ENCODE data around the gene PHACTR3.

PHACTR3 gene

DNA sequence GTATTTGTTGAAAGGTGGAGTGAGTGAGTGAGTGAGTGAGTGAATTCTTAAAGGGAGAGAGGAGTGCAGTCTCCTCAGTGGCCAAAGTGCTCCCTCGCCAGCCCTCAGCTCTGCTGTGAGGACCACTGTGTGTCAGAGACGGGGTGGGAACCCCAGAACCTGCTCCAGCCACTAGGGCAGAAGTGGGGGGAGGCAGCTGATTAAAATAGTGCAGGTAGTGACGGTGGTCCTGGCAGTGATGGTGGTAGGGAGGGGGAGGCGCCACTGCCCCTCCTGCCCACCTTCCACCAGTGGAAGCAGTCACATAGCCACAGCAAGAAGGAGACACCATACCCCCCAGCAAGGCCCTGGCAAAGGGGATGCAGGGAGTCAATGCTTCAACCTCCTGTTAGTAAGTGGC, 133.5 kb downstream of the PHACTR3 start:
- H2AK5ac ChIP-seq (ENCODE audit: low read length) = no peak overlapping the region
- no peak overlapping the region for H3K9ac ChIP-seq (ENCODE audit: low read length)
- no peak overlapping the region for H2BK120ac ChIP-seq (ENCODE audit: insufficient read depth, low read length, poor library complexity)
- no peaks in the 10 kb centered on the region for H3K36me3 ChIP-seq (ENCODE audit: control insufficient read depth in 1 of 2, insufficient read depth in 2 of 2, low read length in 2 of 2)
- no peak overlapping the region for H3K14ac ChIP-seq (ENCODE audit: low read length)
- H4K8ac ChIP-seq (ENCODE audit: low read depth, low read length) = no peak overlapping the region
- no peak overlapping the region for H2BK12ac ChIP-seq (ENCODE audit: low read length)
- H3K9me3 ChIP-seq (ENCODE audit: insufficient read depth, low read depth, low read length) = peaks cover 53% of the 10 kb centered on the region
- no peak overlapping the region for H3K4me2 ChIP-seq (ENCODE audit: low read length)
- no peak overlapping the region for H3K4ac ChIP-seq (ENCODE audit: low read depth, low read length)
- no peaks in the 10 kb centered on the region for H3K79me2 ChIP-seq (ENCODE audit: control insufficient read depth, insufficient read depth, low read length, poor library complexity)
- no CpG with 5 or more reads among the region's 4 CpGs for WGBS (ENCODE audit: extremely low coverage, insufficient coverage, insufficient read length)
- no peak overlapping the region for H4K91ac ChIP-seq (ENCODE audit: low read depth, low read length)
- no peaks in the 10 kb centered on the region for H3K79me1 ChIP-seq (ENCODE audit: low read length)
- H3K4me3 ChIP-seq (ENCODE audit: low read depth, low read length) = no peak overlapping the region
- H2BK5ac ChIP-seq (ENCODE audit: low read depth, low read length, poor library complexity) = no peak overlapping the region
- H3K27ac ChIP-seq (ENCODE audit: low read depth, low read length) = no peak overlapping the region
- H3K27me3 ChIP-seq (ENCODE audit: insufficient read depth, low read length) = no peaks in the 10 kb centered on the region
- H4K12ac ChIP-seq (ENCODE audit: low read depth, low read length) = no peak overlapping the region
- DNase-seq = no peak
- H2AFZ ChIP-seq (ENCODE audit: insufficient read depth, low read length, poor library complexity) = no peak overlapping the region
- no peak overlapping the region for H3K23ac ChIP-seq (ENCODE audit: low read length)
- H3K18ac ChIP-seq (ENCODE audit: low read length) = no peak overlapping the region
- no peaks in the 10 kb centered on the region for H3K4me1 ChIP-seq (ENCODE audit: control insufficient read depth in 1 of 2, insufficient read depth in 2 of 2, low read length in 2 of 2)

GRCh38 chr20:59738851-59739250, 134.5 kb downstream of the PHACTR3 start:
- Histone ChIP-seq H4K8ac (ENCODE audit: low read depth, low read length) (no peak overlapping the region), H3K27me3 (ENCODE audit: insufficient read depth, low read length) (no peaks in the 10 kb centered on the region), H3K4ac (ENCODE audit: low read depth, low read length) (no peak overlapping the region), H3K36me3 (ENCODE audit: control insufficient read depth in 1 of 2, insufficient read depth in 2 of 2, low read length in 2 of 2) (no peaks in the 10 kb centered on the region), H3K4me2 (ENCODE audit: low read length) (no peak overlapping the region), H2AFZ (ENCODE audit: insufficient read depth, low read length, poor library complexity) (no peak overlapping the region), H3K9ac (ENCODE audit: low read length) (no peak overlapping the region), H4K12ac (ENCODE audit: low read depth, low read length) (no peak overlapping the region), H3K27ac (ENCODE audit: low read depth, low read length) (no peak overlapping the region), H3K79me2 (ENCODE audit: control insufficient read depth, insufficient read depth, low read length, poor library complexity) (no peaks in the 10 kb centered on the region), H3K14ac (ENCODE audit: low read length) (no peak overlapping the region), H2BK120ac (ENCODE audit: insufficient read depth, low read length, poor library complexity) (no peak overlapping the region), H3K79me1 (ENCODE audit: low read length) (no peaks in the 10 kb centered on the region), H3K4me3 (ENCODE audit: low read depth, low read length) (no peak overlapping the region), H2AK5ac (ENCODE audit: low read length) (no peak overlapping the region), H3K23ac (ENCODE audit: low read length) (no peak overlapping the region), H3K9me3 (ENCODE audit: insufficient read depth, low read depth, low read length) (peaks cover 51% of the 10 kb centered on the region), H2BK5ac (ENCODE audit: low read depth, low read length, poor library complexity) (no peak overlapping the region), H3K18ac (ENCODE audit: low read length) (no peak overlapping the region), H3K4me1 (ENCODE audit: control insufficient read depth in 1 of 2, insufficient read depth in 2 of 2, low read length in 2 of 2) (no peaks in the 10 kb centered on the region), H2BK12ac (ENCODE audit: low read length) (no peak overlapping the region), H4K91ac (ENCODE audit: low read depth, low read length) (no peak overlapping the region)
- DNase-seq = no peak
- WGBS (ENCODE audit: extremely low coverage, insufficient coverage, insufficient read length) = no CpG with 5 or more reads among the region's 4 CpGs

DNA sequence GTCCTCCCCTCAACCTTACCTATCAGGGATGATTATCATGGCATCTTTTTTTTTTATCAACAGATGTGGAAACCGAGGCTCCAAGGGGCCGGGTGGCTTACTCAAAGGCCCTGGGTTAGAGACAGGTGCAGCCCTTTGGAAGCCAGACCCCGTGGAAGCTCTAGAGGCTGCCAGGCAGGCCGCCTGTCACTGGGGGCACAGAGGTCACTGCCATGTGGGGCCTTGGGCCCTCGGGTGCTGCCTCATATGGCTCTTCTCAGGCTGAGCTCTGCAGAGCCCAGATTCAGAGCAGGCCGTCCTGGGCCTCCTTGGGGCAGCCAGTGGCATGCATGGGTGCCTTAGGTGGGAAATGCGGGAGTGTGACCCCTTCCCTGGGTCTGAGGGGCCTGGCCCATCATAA, 136.3 kb downstream of the PHACTR3 start:
- Histone ChIP-seq H4K12ac (ENCODE audit: low read depth, low read length) (no peak overlapping the region), H4K91ac (ENCODE audit: low read depth, low read length) (no peak overlapping the region), H3K18ac (ENCODE audit: low read length) (no peak overlapping the region), H4K8ac (ENCODE audit: low read depth, low read length) (no peak overlapping the region), H2BK120ac (ENCODE audit: insufficient read depth, low read length, poor library complexity) (no peak overlapping the region), H3K9ac (ENCODE audit: low read length) (no peak overlapping the region), H3K27ac (ENCODE audit: low read depth, low read length) (no peak overlapping the region), H3K4me2 (ENCODE audit: low read length) (no peak overlapping the region), H2BK5ac (ENCODE audit: low read depth, low read length, poor library complexity) (no peak overlapping the region), H3K4ac (ENCODE audit: low read depth, low read length) (no peak overlapping the region), H3K14ac (ENCODE audit: low read length) (no peak overlapping the region), H2AK5ac (ENCODE audit: low read length) (no peak overlapping the region), H3K79me1 (ENCODE audit: low read length) (no peaks in the 10 kb centered on the region), H2BK12ac (ENCODE audit: low read length) (no peak overlapping the region), H3K9me3 (ENCODE audit: insufficient read depth, low read depth, low read length) (peaks cover 51% of the 10 kb centered on the region), H3K36me3 (ENCODE audit: control insufficient read depth in 1 of 2, insufficient read depth in 2 of 2, low read length in 2 of 2) (no peaks in the 10 kb centered on the region), H2AFZ (ENCODE audit: insufficient read depth, low read length, poor library complexity) (no peak overlapping the region), H3K4me3 (ENCODE audit: low read depth, low read length) (no peak overlapping the region), H3K4me1 (ENCODE audit: control insufficient read depth in 1 of 2, insufficient read depth in 2 of 2, low read length in 2 of 2) (no peaks in the 10 kb centered on the region), H3K79me2 (ENCODE audit: control insufficient read depth, insufficient read depth, low read length, poor library complexity) (no peaks in the 10 kb centered on the region), H3K27me3 (ENCODE audit: insufficient read depth, low read length) (no peaks in the 10 kb centered on the region), H3K23ac (ENCODE audit: low read length) (no peak overlapping the region)
- WGBS (ENCODE audit: extremely low coverage, insufficient coverage, insufficient read length) = no CpG with 5 or more reads among the region's 7 CpGs
- no peak for DNase-seq

GRCh38 chr20:59741073-59741472, 136.7 kb downstream of the PHACTR3 start:
- no peak overlapping the region for H2BK5ac ChIP-seq (ENCODE audit: low read depth, low read length, poor library complexity)
- no peak overlapping the region for H2BK12ac ChIP-seq (ENCODE audit: low read length)
- no peak overlapping the region for H3K14ac ChIP-seq (ENCODE audit: low read length)
- no peaks in the 10 kb centered on the region for H3K4me1 ChIP-seq (ENCODE audit: control insufficient read depth in 1 of 2, insufficient read depth in 2 of 2, low read length in 2 of 2)
- no peaks in the 10 kb centered on the region for H3K79me1 ChIP-seq (ENCODE audit: low read length)
- H4K12ac ChIP-seq (ENCODE audit: low read depth, low read length) = no peak overlapping the region
- WGBS (ENCODE audit: extremely low coverage, insufficient coverage, insufficient read length) = no CpG with 5 or more reads among the region's 12 CpGs
- H3K9me3 ChIP-seq (ENCODE audit: insufficient read depth, low read depth, low read length) = peaks cover 49% of the 10 kb centered on the region
- H4K8ac ChIP-seq (ENCODE audit: low read depth, low read length) = no peak overlapping the region
- no peaks in the 10 kb centered on the region for H3K27me3 ChIP-seq (ENCODE audit: insufficient read depth, low read length)
- H3K18ac ChIP-seq (ENCODE audit: low read length) = no peak overlapping the region
- no peak for DNase-seq
- H3K9ac ChIP-seq (ENCODE audit: low read length) = no peak overlapping the region
- no peaks in the 10 kb centered on the region for H3K36me3 ChIP-seq (ENCODE audit: control insufficient read depth in 1 of 2, insufficient read depth in 2 of 2, low read length in 2 of 2)
- no peak overlapping the region for H3K23ac ChIP-seq (ENCODE audit: low read length)
- no peak overlapping the region for H3K27ac ChIP-seq (ENCODE audit: low read depth, low read length)
- no peak overlapping the region for H4K91ac ChIP-seq (ENCODE audit: low read depth, low read length)
- no peak overlapping the region for H3K4me3 ChIP-seq (ENCODE audit: low read depth, low read length)
- no peak overlapping the region for H2AK5ac ChIP-seq (ENCODE audit: low read length)
- H3K4ac ChIP-seq (ENCODE audit: low read depth, low read length) = no peak overlapping the region
- no peak overlapping the region for H2AFZ ChIP-seq (ENCODE audit: insufficient read depth, low read length, poor library complexity)
- H3K79me2 ChIP-seq (ENCODE audit: control insufficient read depth, insufficient read depth, low read length, poor library complexity) = no peaks in the 10 kb centered on the region
- H2BK120ac ChIP-seq (ENCODE audit: insufficient read depth, low read length, poor library complexity) = no peak overlapping the region
- no peak overlapping the region for H3K4me2 ChIP-seq (ENCODE audit: low read length)
